G401 (cell line): Measurements from ENCODE around the gene FBXO44. TPM values are rescaled to one million over a fixed set of nuclear protein-coding genes. Genes with fewer than 3 reads are reported as not detected.
A peak's percentile ranks its signal among the peaks of the same experiment; 100 is the strongest.

Experiments
- DNase-seq: peaks from one replicate; pipeline ENCODE4 v3.0.0-alpha.2; 2015; ENCODE audit warnings: low spot score
- in situ Hi-C: cut with HindIII; loops from 2 replicates; pipeline ENCODE4 v1.10.0; 2016; ENCODE audit warnings: low sequenced_read_pairs, mixed read lengths
- total RNA-seq: library from RNA; depleted of rRNA; stranded (reverse); fragments of >200 nt; shearing (Covaris generic); gene quantifications from 2 replicates; pipeline ENCODE4 v1.2.3, GENCODE V29; 2014

The FBXO44 gene
- total RNA-seq, 1 experiment from 2014 or later = 39.7 TPM

GRCh38 chr1:11652203-11652780 is 2.4 kb upstream of the FBXO44 start:
- in situ Hi-C loops = no loop called here
- DNase-seq = no peak

- in situ Hi-C loops = no loop called here
- DNase-seq = peak; percentile 47
Observed at GRCh38 chr1:11653101-11653860, 1.4 kb upstream of the FBXO44 start.

GRCh38 chr1:11653861-11654136 is 878 bp upstream of the FBXO44 start:
- in situ Hi-C loops = no loop called here
- no peak for DNase-seq

GRCh38 chr1:11654939-11655808 is 497 bp downstream of the FBXO44 start:
- in situ Hi-C loops = no loop called here

GRCh38 chr1:11657654-11658053 is 3.0 kb downstream of the FBXO44 start:
- in situ Hi-C loops = no loop called here
- DNase-seq = no peak

More at GRCh38 chr1:11654939-11655808, 497 bp downstream of the FBXO44 start:
- peak; percentile 42 for DNase-seq

- in situ Hi-C loops = no loop called here
- no peak for DNase-seq
Observed at GRCh38 chr1:11658542-11658941, 3.9 kb downstream of the FBXO44 start.

- no peak for DNase-seq
- in situ Hi-C loops = no loop called here
Observed at GRCh38 chr1:11659748-11660147, 5.1 kb downstream of the FBXO44 start.

- in situ Hi-C loops = no loop called here
- no peak for DNase-seq
Observed at GRCh38 chr1:11661103-11661502, 6.4 kb downstream of the FBXO44 start.

- in situ Hi-C loops = no loop called here
- peak; percentile 53 for DNase-seq
Observed at GRCh38 chr1:11664336-11665065, 9.8 kb downstream of the FBXO44 start.

GRCh38 chr1:11668516-11668915 is 13.8 kb downstream of the FBXO44 start:
- DNase-seq = no peak
- in situ Hi-C loops = no loop called here

- DNase-seq = no peak
- in situ Hi-C loops = no loop called here
Observed at GRCh38 chr1:11670747-11671146, 16.1 kb downstream of the FBXO44 start.

GRCh38 chr1:11671205-11671543 is 16.5 kb downstream of the FBXO44 start:
- no peak for DNase-seq
- in situ Hi-C loops = no loop called here

- in situ Hi-C loops = no loop called here
- no peak for DNase-seq
Observed at GRCh38 chr1:11671544-11672286, 17.0 kb downstream of the FBXO44 start.

GRCh38 chr1:11673089-11673769 is 18.6 kb downstream of the FBXO44 start:
- in situ Hi-C loops = no loop called here
- DNase-seq = no peak

- no peak for DNase-seq
- in situ Hi-C loops = no loop called here
Observed at GRCh38 chr1:11674488-11674887, 19.8 kb downstream of the FBXO44 start.

GRCh38 chr1:11675325-11675724 is 20.6 kb downstream of the FBXO44 start:
- DNase-seq = no peak

GRCh38 chr1:11676386-11677103 is 21.9 kb downstream of the FBXO44 start:
- in situ Hi-C loops = no loop called here
- DNase-seq = no peak

More at GRCh38 chr1:11675325-11675724, 20.6 kb downstream of the FBXO44 start:
- in situ Hi-C loops = no loop called here

GRCh38 chr1:11678442-11678841 is 23.8 kb downstream of the FBXO44 start:
- DNase-seq = no peak
- in situ Hi-C loops = no loop called here
